Naive thymus-derived CD4-positive, alpha-beta T cell (primary cell): Measurements from ENCODE around the gene BUD31. TPM values are rescaled to one million over a fixed set of nuclear protein-coding genes. Genes with fewer than 3 reads are reported as not detected.
"Not testable (repeated sequence)": the region's sequence is repeated elsewhere in the genome, so short reads cannot be mapped to it uniquely, and the experiment has no call there.

Source experiments
- ATAC-seq: fragments of 150-1000 bp; cut with Tn5 transposase; 2 replicates; pipeline ENCODE4 v1.10.0; 2021; ENCODE audit warnings: mild to moderate bottlenecking, moderate library complexity
- CTCF ChIA-PET: fragments of 350-600 bp; sonication (Branson Sonifier 250); formaldehyde crosslinking; loops from one replicate; lab custom pipeline; 2021; ENCODE audit warnings: antibody characterized with exemption; lab: Charles Lee
- POLR2A ChIA-PET: fragments of 350-600 bp; sonication (Branson Sonifier 250); formaldehyde crosslinking; loops from one replicate; lab custom pipeline; 2021; ENCODE audit warnings: antibody characterized with exemption, inconsistent platforms; lab: Charles Lee
- DNase-seq, 9 donors: peaks; one replicate each; pipeline versions ENCODE4 v3.0.0 to v3.0.0-alpha.2; 2020 to 2022; ENCODE audit warnings: mixed read lengths in 1 of 9
- H3K27ac ChIP-seq: one replicate; pipeline ENCODE4 v1.7.0; 2013; ENCODE audit warnings: mild to moderate bottlenecking, low read depth, low read length, moderate library complexity
- H3K27me3 ChIP-seq, 2 donors: one replicate each; pipeline ENCODE4 v1.7.0; 2013; ENCODE audit warnings: low read length in 2 of 2, mild to moderate bottlenecking in 2 of 2, moderate library complexity in 2 of 2; ENCODE audit not compliant: control insufficient read depth in 2 of 2, insufficient read depth in 2 of 2
- H3K36me3 ChIP-seq, 3 experiments: 1 replicate in 2 of 3; 2 replicates in 1 of 3; pipeline ENCODE4 v1.7.0; 2013; ENCODE audit warnings: low read length in 3 of 3, mild to moderate bottlenecking in 3 of 3, moderate library complexity in 1 of 3; ENCODE audit not compliant: insufficient read depth in 3 of 3, control insufficient read depth in 2 of 3
- H3K4me1 ChIP-seq, 2 donors: one replicate each; pipeline ENCODE4 v1.7.0; 2013; ENCODE audit warnings: low read length in 2 of 2, mild to moderate bottlenecking in 2 of 2, moderate library complexity in 1 of 2; ENCODE audit not compliant: control insufficient read depth in 2 of 2, insufficient read depth in 2 of 2
- H3K4me3 ChIP-seq: 2 replicates; pipeline ENCODE4 v1.7.0; 2013; ENCODE audit warnings: mild to moderate bottlenecking, low read length
- H3K9me3 ChIP-seq, 3 experiments: 1 replicate in 2 of 3; 2 replicates in 1 of 3; pipeline ENCODE4 v1.7.0; 2013; ENCODE audit warnings: low read length in 3 of 3; ENCODE audit not compliant: control insufficient read depth in 2 of 3
- H3K27ac Mint-ChIP-seq, 9 donors: one replicate each; pipeline ENCODE4 v1.8.0; 2020 to 2022; ENCODE audit warnings: mixed read lengths in 9 of 9, mild to moderate bottlenecking in 8 of 9, moderate library complexity in 5 of 9, inconsistent platforms in 2 of 9
- H3K27me3 Mint-ChIP-seq, 5 donors: one replicate each; pipeline ENCODE4 v1.8.0; 2021 to 2022; ENCODE audit warnings: mixed read lengths in 5 of 5, mild to moderate bottlenecking in 1 of 5
- H3K36me3 Mint-ChIP-seq, 5 donors: one replicate each; pipeline ENCODE4 v1.8.0; 2020 to 2022; ENCODE audit warnings: mixed read lengths in 5 of 5, mild to moderate bottlenecking in 3 of 5, inconsistent platforms in 1 of 5
- H3K4me1 Mint-ChIP-seq, 7 donors: one replicate each; pipeline ENCODE4 v1.8.0; 2020 to 2022; ENCODE audit warnings: mixed read lengths in 7 of 7, mild to moderate bottlenecking in 3 of 7, inconsistent platforms in 1 of 7
- H3K4me3 Mint-ChIP-seq, 10 donors: one replicate each; pipeline ENCODE4 v1.8.0; 2020 to 2022; ENCODE audit warnings: mild to moderate bottlenecking in 10 of 10, mixed read lengths in 10 of 10, moderate library complexity in 6 of 10, inconsistent platforms in 2 of 10
- H3K9me3 Mint-ChIP-seq, 11 donors: one replicate each; pipeline ENCODE4 v1.8.0; 2020 to 2022; ENCODE audit warnings: mixed read lengths in 11 of 11, mild to moderate bottlenecking in 4 of 11, inconsistent platforms in 1 of 11, moderate library complexity in 1 of 11
- intact Hi-C, 2 donors: fragments of 100-400 bp; cut with micrococcal nuclease; formaldehyde crosslinking; loops; one replicate each; pipeline ENCODE4 v1.15.1; 2023
- polyA plus RNA-seq, 2 donors: library from polyadenylated mRNA; unstranded; fragments of 300-500 nt; fragmentation: Illumina TruSeq; gene quantifications; one replicate each; pipeline ENCODE4 v1.2.3, GENCODE V29; 2021
- total RNA-seq, 6 experiments: library from RNA in 5 of 6; stranded (reverse) in 5 of 6; gene quantifications; 1 replicate in 5 of 6; 2 replicates in 1 of 6; pipeline ENCODE4 v1.2.3 and lab custom pipeline; 2021 to 2026

The BUD31 gene
- total and polyA plus RNA-seq, 7 experiments from 2014 or later: 55.2 to 173 (median 134) TPM

GRCh38 chr7:99428972-99429566, 20.3 kb downstream of the BUD31 start:
- ChIA-PET CTCF (no interaction called here), POLR2A (no interaction called here)
- H3K27me3 ChIP-seq: no peaks in the 10 kb centered on the region
- H3K4me1 ChIP-seq: peaks cover 0 to 9% of the 10 kb centered on the region in 2 donors
- H3K4me3 ChIP-seq: no peak overlapping the region
- peaks cover 0 to 60% (median 5%) of the 10 kb centered on the region in 3 experiments for H3K36me3 ChIP-seq
- Mint-ChIP-seq H3K4me1 (peaks cover 0 to 8% (median 6%) of the 10 kb centered on the region in 7 donors), H3K27ac (peak overlapping the region in 5 of 9 donors; percentile 54 to 82 (median 72)), H3K9me3 (no peaks in the 10 kb centered on the region), H3K27me3 (no peaks in the 10 kb centered on the region), H3K4me3 (peak overlapping the region in 3 of 10 donors; percentile 15 to 49 (median 19)), H3K36me3 (peaks cover 0 to 4% (median 2%) of the 10 kb centered on the region in 5 donors)
- ATAC-seq (peak; percentile 38), DNase-seq (peak in 7 of 9 donors; percentile 18 to 52 (median 31))
- H3K27ac ChIP-seq: peak overlapping the region; percentile 29
- H3K9me3 ChIP-seq: no peaks in the 10 kb centered on the region
- intact Hi-C loops: no loop called here

- H3K27me3 Mint-ChIP-seq: no peaks in the 10 kb centered on the region
- no peak for ATAC-seq
- no peak for DNase-seq
- H3K4me1 ChIP-seq: peaks cover 0 to 9% of the 10 kb centered on the region in 2 donors
- H3K27me3 ChIP-seq: no peaks in the 10 kb centered on the region
- ChIA-PET CTCF (no interaction called here), POLR2A (interaction anchor here (0.5 kb wide), 1 partner anchor 285 kb away, joined by 3 read pairs; no protein-coding TSS in a partner anchor)
- intact Hi-C loops: no loop called here
- peaks cover 0 to 4% (median 2%) of the 10 kb centered on the region in 5 donors for H3K36me3 Mint-ChIP-seq
- no peak overlapping the region for H3K27ac ChIP-seq
- no peaks in the 10 kb centered on the region for H3K9me3 ChIP-seq
- H3K27ac Mint-ChIP-seq: no peak overlapping the region
- H3K36me3 ChIP-seq: peaks cover 0 to 59% (median 5%) of the 10 kb centered on the region in 3 experiments
- H3K9me3 Mint-ChIP-seq: no peaks in the 10 kb centered on the region
- H3K4me3 Mint-ChIP-seq: no peak overlapping the region
- peaks cover 0 to 8% (median 6%) of the 10 kb centered on the region in 7 donors for H3K4me1 Mint-ChIP-seq
- H3K4me3 ChIP-seq: no peak overlapping the region
Measured at GRCh38 chr7:99429756-99430155, 21.0 kb downstream of the BUD31 start.

GRCh38 chr7:99431756-99432540, 23.2 kb downstream of the BUD31 start:
- ATAC-seq, H3K36me3 Mint-ChIP-seq, DNase-seq, H3K9me3 Mint-ChIP-seq, H3K9me3 ChIP-seq, H3K27me3 Mint-ChIP-seq, H3K27me3 ChIP-seq, H3K27ac ChIP-seq, POLR2A ChIA-PET, H3K4me3 ChIP-seq, H3K4me1 ChIP-seq, CTCF ChIA-PET, intact Hi-C loops: not testable (repeated sequence)
- peaks cover 0 to 11% (median 6%) of the 10 kb centered on the region in 7 donors for H3K4me1 Mint-ChIP-seq
- peak overlapping the region in 1 of 9 donors; percentile 63 for H3K27ac Mint-ChIP-seq
- H3K4me3 Mint-ChIP-seq: peak overlapping the region in 1 of 10 donors; percentile 53
- peaks cover 0 to 54% (median 5%) of the 10 kb centered on the region in 3 experiments for H3K36me3 ChIP-seq

GRCh38 chr7:99433158-99433557, 24.4 kb downstream of the BUD31 start:
- Mint-ChIP-seq H3K36me3 (peaks cover 0 to 7% (median 2%) of the 10 kb centered on the region in 5 donors), H3K27ac (no peak overlapping the region), H3K4me3 (no peak overlapping the region), H3K9me3 (no peaks in the 10 kb centered on the region), H3K4me1 (peaks cover 0 to 16% (median 6%) of the 10 kb centered on the region in 7 donors), H3K27me3 (no peaks in the 10 kb centered on the region)
- peaks cover 0 to 9% of the 10 kb centered on the region in 2 donors for H3K4me1 ChIP-seq
- ChIA-PET POLR2A (no interaction called here), CTCF (no interaction called here)
- no peaks in the 10 kb centered on the region for H3K27me3 ChIP-seq
- DNase-seq (no peak), ATAC-seq (no peak)
- peaks cover 0 to 54% (median 5%) of the 10 kb centered on the region in 3 experiments for H3K36me3 ChIP-seq
- no peaks in the 10 kb centered on the region for H3K9me3 ChIP-seq
- H3K27ac ChIP-seq: no peak overlapping the region
- intact Hi-C loops: no loop called here
- H3K4me3 ChIP-seq: no peak overlapping the region

GRCh38 chr7:99437946-99438572, 29.3 kb downstream of the BUD31 start:
- Mint-ChIP-seq H3K27me3 (no peaks in the 10 kb centered on the region), H3K9me3 (no peaks in the 10 kb centered on the region), H3K4me3 (peak overlapping the region; percentile 92 to 100 (median 98)), H3K4me1 (peaks cover 23 to 36% (median 27%) of the 10 kb centered on the region in 7 donors), H3K36me3 (peaks cover 0 to 7% (median 6%) of the 10 kb centered on the region in 5 donors), H3K27ac (peak overlapping the region; percentile 81 to 95 (median 94))
- peak overlapping the region; percentile 93 for H3K4me3 ChIP-seq
- POLR2A ChIA-PET: interaction anchor here (0.6 to 2.7 kb wide), 7 partner anchors 15 to 186 kb away, joined by 3 to 12 read pairs (median 6); partner anchors contain the start of genes BUD31, PDAP1 and ZKSCAN5
- intact Hi-C loops: loop anchor here (1.0 to 2.0 kb wide), 9 partner anchors 28 to 663 kb away; partner anchors contain the start of genes AP4M1 (in 1 of the 2), ARPC1B (in 1 of the 2), ATP5MF (in 1 of the 2) and BUD31 (in 1 of the 2)
- CTCF ChIA-PET: no interaction called here
- peaks cover 10 to 11% of the 10 kb centered on the region in 2 donors for H3K4me1 ChIP-seq
- H3K36me3 ChIP-seq: peaks cover 0 to 27% (median 5%) of the 10 kb centered on the region in 3 experiments
- H3K9me3 ChIP-seq: no peaks in the 10 kb centered on the region
- H3K27me3 ChIP-seq: no peaks in the 10 kb centered on the region
- DNase-seq (no peak), ATAC-seq (peak; percentile 24)
- peak overlapping the region; percentile 81 for H3K27ac ChIP-seq
